HL-60 (cell line): ENCODE measurements around the gene NAPSA.
"Not testable (repeated sequence)": the region's sequence is repeated elsewhere in the genome, so short reads cannot be mapped to it uniquely, and the experiment has no call there.

Source experiments
- DNase-seq, 2 experiments: peaks; one replicate each; pipeline ENCODE4 v3.0.0-alpha.2; 2010 to 2020; ENCODE audit warnings: low read depth in 1 of 2, low spot score in 1 of 2
- H3K27ac ChIP-seq: fragments of 250-450 bp; sonication (Bioruptor Pico); replicated peaks from 2 replicates; pipeline ENCODE4 v1.5.1; 2020; ENCODE audit warnings: mild to moderate bottlenecking, moderate library complexity
- H3K27me3 ChIP-seq: fragments of 250-450 bp; sonication (Bioruptor Pico); 2 replicates; pipeline ENCODE4 v1.5.1; 2021; ENCODE audit warnings: mild to moderate bottlenecking, moderate library complexity; ENCODE audit not compliant: insufficient read depth, poor library complexity, severe bottlenecking
- H3K4me3 ChIP-seq: replicated peaks from 2 replicates; pipeline ENCODE4 v1.5.1; 2011; ENCODE audit warnings: mild to moderate bottlenecking, control low read depth, low read length; ENCODE audit not compliant: insufficient read depth
- GABPA ChIP-seq: IDR thresholded peaks from 2 replicates; pipeline ENCODE4 v1.6.1; 2012; ENCODE audit warnings: low read depth
- POLR2AphosphoS5 ChIP-seq: IDR thresholded peaks from 2 replicates; pipeline ENCODE4 v1.6.1; 2012; ENCODE audit warnings: low read depth
- SPI1 ChIP-seq: IDR thresholded peaks from 2 replicates; pipeline ENCODE4 v1.6.1; 2012; ENCODE audit warnings: low read depth, mild to moderate bottlenecking, borderline replicate concordance
- TF ChIP-seq, protein P1 (sequence below): IDR thresholded peaks from one replicate; pipeline ENCODE4 v1.5.1; 2011; ENCODE audit warnings: low read length, control low read depth, inconsistent platforms; ENCODE audit not compliant: insufficient read depth
- TF ChIP-seq, protein P2 (sequence below): IDR thresholded peaks from 2 replicates; pipeline ENCODE4 v1.6.1; 2012; ENCODE audit warnings: low read depth; ENCODE audit not compliant: insufficient replicate concordance

Gene NAPSA

GRCh38 chr19:50352242-50352641 is 13.2 kb downstream of the NAPSA start:
- TF ChIP-seq SPI1 (no peak), POLR2AphosphoS5 (no peak), GABPA (no peak)
- TF ChIP-seq, protein P1, sequence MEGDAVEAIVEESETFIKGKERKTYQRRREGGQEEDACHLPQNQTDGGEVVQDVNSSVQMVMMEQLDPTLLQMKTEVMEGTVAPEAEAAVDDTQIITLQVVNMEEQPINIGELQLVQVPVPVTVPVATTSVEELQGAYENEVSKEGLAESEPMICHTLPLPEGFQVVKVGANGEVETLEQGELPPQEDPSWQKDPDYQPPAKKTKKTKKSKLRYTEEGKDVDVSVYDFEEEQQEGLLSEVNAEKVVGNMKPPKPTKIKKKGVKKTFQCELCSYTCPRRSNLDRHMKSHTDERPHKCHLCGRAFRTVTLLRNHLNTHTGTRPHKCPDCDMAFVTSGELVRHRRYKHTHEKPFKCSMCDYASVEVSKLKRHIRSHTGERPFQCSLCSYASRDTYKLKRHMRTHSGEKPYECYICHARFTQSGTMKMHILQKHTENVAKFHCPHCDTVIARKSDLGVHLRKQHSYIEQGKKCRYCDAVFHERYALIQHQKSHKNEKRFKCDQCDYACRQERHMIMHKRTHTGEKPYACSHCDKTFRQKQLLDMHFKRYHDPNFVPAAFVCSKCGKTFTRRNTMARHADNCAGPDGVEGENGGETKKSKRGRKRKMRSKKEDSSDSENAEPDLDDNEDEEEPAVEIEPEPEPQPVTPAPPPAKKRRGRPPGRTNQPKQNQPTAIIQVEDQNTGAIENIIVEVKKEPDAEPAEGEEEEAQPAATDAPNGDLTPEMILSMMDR = no peak
- TF ChIP-seq, protein P2, sequence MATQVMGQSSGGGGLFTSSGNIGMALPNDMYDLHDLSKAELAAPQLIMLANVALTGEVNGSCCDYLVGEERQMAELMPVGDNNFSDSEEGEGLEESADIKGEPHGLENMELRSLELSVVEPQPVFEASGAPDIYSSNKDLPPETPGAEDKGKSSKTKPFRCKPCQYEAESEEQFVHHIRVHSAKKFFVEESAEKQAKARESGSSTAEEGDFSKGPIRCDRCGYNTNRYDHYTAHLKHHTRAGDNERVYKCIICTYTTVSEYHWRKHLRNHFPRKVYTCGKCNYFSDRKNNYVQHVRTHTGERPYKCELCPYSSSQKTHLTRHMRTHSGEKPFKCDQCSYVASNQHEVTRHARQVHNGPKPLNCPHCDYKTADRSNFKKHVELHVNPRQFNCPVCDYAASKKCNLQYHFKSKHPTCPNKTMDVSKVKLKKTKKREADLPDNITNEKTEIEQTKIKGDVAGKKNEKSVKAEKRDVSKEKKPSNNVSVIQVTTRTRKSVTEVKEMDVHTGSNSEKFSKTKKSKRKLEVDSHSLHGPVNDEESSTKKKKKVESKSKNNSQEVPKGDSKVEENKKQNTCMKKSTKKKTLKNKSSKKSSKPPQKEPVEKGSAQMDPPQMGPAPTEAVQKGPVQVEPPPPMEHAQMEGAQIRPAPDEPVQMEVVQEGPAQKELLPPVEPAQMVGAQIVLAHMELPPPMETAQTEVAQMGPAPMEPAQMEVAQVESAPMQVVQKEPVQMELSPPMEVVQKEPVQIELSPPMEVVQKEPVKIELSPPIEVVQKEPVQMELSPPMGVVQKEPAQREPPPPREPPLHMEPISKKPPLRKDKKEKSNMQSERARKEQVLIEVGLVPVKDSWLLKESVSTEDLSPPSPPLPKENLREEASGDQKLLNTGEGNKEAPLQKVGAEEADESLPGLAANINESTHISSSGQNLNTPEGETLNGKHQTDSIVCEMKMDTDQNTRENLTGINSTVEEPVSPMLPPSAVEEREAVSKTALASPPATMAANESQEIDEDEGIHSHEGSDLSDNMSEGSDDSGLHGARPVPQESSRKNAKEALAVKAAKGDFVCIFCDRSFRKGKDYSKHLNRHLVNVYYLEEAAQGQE = no peak
- no peak overlapping the region for H3K4me3 ChIP-seq
- no peak overlapping the region for H3K27ac ChIP-seq
- H3K27me3 ChIP-seq = no peaks in the 10 kb centered on the region
- no peak for DNase-seq

DNA sequence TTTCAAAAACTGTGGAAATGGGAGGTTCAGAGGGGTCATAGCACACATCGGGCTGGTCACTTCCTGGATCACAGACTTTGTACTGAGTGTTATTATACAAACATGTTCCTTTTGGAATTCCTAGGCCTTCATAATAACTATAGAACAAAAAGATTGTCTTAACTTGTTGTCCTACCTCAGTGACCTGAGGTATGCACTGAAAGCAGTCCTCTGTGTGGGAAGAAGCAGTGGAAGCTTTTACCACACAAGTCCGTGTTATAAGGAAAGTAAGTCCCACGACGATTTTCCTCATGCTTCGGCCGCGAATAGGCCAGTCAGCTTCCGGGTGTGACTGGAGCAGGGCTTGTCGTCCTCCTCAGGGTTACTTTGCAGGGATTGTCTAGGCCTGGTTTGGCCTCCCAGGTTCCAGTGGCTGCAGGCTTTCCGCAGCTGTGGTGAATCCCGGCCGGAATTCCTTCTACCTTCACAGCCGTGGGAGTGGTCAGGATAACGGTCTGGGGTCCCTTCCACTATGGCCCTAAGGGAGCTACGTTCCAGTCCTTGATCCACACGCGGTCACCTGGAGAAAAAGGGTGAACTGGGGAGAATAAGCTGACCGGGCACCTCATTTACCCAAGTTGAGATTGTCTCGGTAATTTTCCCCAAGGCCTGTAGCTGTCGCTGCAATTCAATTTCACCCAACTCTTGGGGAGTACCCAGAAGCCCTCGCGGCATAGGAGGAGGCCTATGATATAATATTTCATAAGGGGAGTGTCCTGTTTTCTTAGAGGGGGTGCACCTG is 16.0 kb downstream of the NAPSA start:
- DNase-seq = no peak
- H3K27ac ChIP-seq = no peak overlapping the region
- TF ChIP-seq, protein P2 = no peak
- TF ChIP-seq GABPA (no peak), POLR2AphosphoS5 (no peak), SPI1 (no peak)
- TF ChIP-seq, protein P1 = no peak
- no peaks in the 10 kb centered on the region for H3K27me3 ChIP-seq
- H3K4me3 ChIP-seq = no peak overlapping the region

DNA sequence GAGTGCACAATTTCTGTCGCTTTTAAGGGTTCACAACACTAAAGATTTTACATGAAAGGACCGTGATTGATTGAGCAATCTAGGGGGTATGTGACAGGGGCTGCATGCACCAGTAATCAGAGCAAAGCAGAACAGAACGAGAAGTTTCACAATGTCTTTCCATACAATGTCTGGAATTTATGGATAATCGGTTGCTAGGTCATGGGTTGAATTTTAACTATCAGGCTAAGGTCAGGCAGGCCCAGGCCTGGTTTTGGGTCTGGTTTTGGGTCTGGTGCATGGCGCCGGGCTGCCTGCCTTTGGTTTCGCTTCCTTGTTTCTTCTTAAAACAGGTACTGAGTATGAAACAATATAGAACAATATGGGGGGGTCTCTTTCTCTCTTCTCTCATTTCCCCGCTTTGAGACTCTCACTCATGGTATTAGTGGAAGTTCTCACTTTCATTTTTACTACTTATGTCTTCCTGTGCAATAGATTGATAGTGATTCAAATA is 18.3 kb downstream of the NAPSA start:
- not testable (repeated sequence) for H3K4me3 ChIP-seq, DNase-seq, H3K27ac ChIP-seq, H3K27me3 ChIP-seq

DNA sequence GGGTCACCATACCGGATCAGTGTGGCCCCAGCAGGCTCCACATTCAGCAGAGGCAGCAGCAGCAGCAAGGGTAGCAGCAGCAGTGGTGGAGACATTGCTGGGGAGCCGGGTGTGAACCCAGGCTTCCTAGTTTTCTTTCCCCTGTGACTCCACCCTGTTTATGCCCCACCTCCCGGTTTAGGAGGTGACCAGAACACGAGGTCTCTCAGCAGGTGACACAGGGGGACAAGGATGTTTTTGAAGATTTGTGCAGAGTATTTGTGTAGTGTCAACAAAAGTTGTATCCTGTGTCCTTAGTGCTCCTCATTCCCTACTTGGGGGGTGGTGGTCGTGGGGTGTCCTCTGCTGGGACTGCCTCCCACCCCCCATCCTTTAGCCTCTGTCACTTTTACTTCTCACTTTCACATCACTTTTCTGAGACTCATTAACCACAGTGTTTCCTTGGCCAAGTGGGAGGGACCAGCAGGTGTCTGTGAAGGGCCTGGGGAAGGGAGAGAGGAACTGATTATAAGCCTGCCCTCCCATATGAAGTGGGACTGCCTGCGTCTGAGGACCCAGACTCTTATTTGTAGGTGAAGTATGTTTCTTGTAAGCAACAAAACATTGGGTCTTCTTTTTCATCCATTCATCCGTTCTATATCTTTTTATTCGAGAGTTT is 20.6 kb downstream of the NAPSA start:
- peak overlapping the region; percentile 34 for H3K4me3 ChIP-seq
- H3K27ac ChIP-seq = no peak overlapping the region
- DNase-seq = no peak
- no peaks in the 10 kb centered on the region for H3K27me3 ChIP-seq
- TF ChIP-seq, protein P2 = no peak
- TF ChIP-seq SPI1 = peak; percentile 12; the same call in 1 of the 2 replicates
